A549 (cell line): ENCODE results near the gene MT2A. TPM values are rescaled to one million over a fixed set of nuclear protein-coding genes. Genes with fewer than 3 reads are reported as not detected.

Experiments
- ATAC-seq, 2 experiments: fragments of 200-7000 bp in 1 of 2; fragments of >200 bp in 1 of 2; cut with Nextera tagmentation in 1 of 2; cut with Tn5 transposase in 1 of 2; 3 replicates each; pipeline versions ENCODE4 v1.8.0 to v1.9.1; 2018 to 2020; ENCODE audit warnings: mild to moderate bottlenecking in 1 of 2, moderate library complexity in 1 of 2
- CTCF ChIA-PET: fragments of 300-600 bp; sonication (Branson Sonifier 250); formaldehyde crosslinking; extraction: SDS; loops from one replicate; lab custom pipeline; 2021; ENCODE audit warnings: antibody characterized with exemption, inconsistent platforms; lab: Yijun Ruan, JAX
- POLR2A ChIA-PET: fragments of 350-600 bp; formaldehyde crosslinking; extraction: SDS; loops from one replicate; lab custom pipeline; 2021; ENCODE audit warnings: antibody characterized with exemption, inconsistent platforms; lab: Yijun Ruan, JAX
- DNase-seq, 2 experiments: peaks; one replicate each; pipeline versions ENCODE4 v3.0.0 to v3.0.0-alpha.2; 2011 to 2016; ENCODE audit warnings: low read depth in 1 of 2, low spot score in 1 of 2
- FAIRE-seq: peaks from 2 replicates; lab custom pipeline; 2011; peaks lifted over from hg19 to GRCh38; lab: Jason Lieb, UNC
- H3K27ac ChIP-seq, 2 experiments: fragments of >200 bp; sonication (Bioruptor Twin); formaldehyde crosslinking; 3 replicates each; pipeline ENCODE4 v1.5.1; 2016 to 2017
- H3K4me1 ChIP-seq: fragments of >200 bp; sonication (Bioruptor Twin); formaldehyde crosslinking; 3 replicates; pipeline ENCODE4 v1.6.1; 2016
- H3K4me2 ChIP-seq: fragments of >200 bp; sonication (Bioruptor Twin); formaldehyde crosslinking; 3 replicates; pipeline ENCODE4 v1.6.1; 2016
- H3K4me3 ChIP-seq: fragments of >200 bp; sonication (Bioruptor Twin); formaldehyde crosslinking; 3 replicates; pipeline ENCODE4 v1.5.1; 2016
- H3K9me3 ChIP-seq: fragments of >200 bp; sonication (Bioruptor Twin); formaldehyde crosslinking; 3 replicates; pipeline ENCODE4 v1.6.1; 2016
- BCL3 ChIP-seq: fragments of >200 bp; sonication (Bioruptor Twin); formaldehyde crosslinking; IDR thresholded peaks from 3 replicates; pipeline ENCODE4 v1.6.1; 2016
- CBX2 ChIP-seq: fragments of 200-600 bp; sonication (generic); IDR thresholded peaks from 2 replicates; pipeline ENCODE4 v1.6.1; 2016; ENCODE audit warnings: low read depth, mild to moderate bottlenecking, borderline replicate concordance
- CEBPB ChIP-seq, 2 experiments: fragments of >200 bp in 1 of 2; sonication (Bioruptor Twin) in 1 of 2; formaldehyde crosslinking in 1 of 2; IDR thresholded peaks; 2 replicates each; pipeline ENCODE4 v1.6.1; 2012 to 2016
- CHD4 ChIP-seq: fragments of 200-600 bp; sonication (generic); IDR thresholded peaks from 2 replicates; pipeline ENCODE4 v1.6.1; 2016; ENCODE audit warnings: antibody characterized with exemption, mild to moderate bottlenecking, borderline replicate concordance
- CTCF ChIP-seq: fragments of >200 bp; sonication (Bioruptor Twin); formaldehyde crosslinking; IDR thresholded peaks from 3 replicates; pipeline ENCODE4 v1.5.1; 2016
- E2F6 ChIP-seq: IDR thresholded peaks from 2 replicates; pipeline ENCODE4 v1.6.1; 2012; ENCODE audit warnings: low read depth, borderline replicate concordance
- EHMT2 ChIP-seq: fragments of 200-600 bp; sonication (generic); IDR thresholded peaks from 2 replicates; pipeline ENCODE4 v1.6.1; 2016; ENCODE audit warnings: antibody characterized with exemption, low read depth, mild to moderate bottlenecking, moderate library complexity
- EP300 ChIP-seq, 2 experiments: fragments of >200 bp; sonication (Bioruptor Twin); formaldehyde crosslinking; IDR thresholded peaks; 2 replicates in 1 of 2; 3 replicates in 1 of 2; pipeline ENCODE4 v1.6.1; 2016 to 2017
- FOSB ChIP-seq: fragments of 250-450 bp; sonication (Bioruptor Pico); IDR thresholded peaks from 2 replicates; pipeline ENCODE4 v1.5.0; 2020; ENCODE audit warnings: mild to moderate bottlenecking, moderate library complexity
- GATA3 ChIP-seq: IDR thresholded peaks from 2 replicates; pipeline ENCODE4 v1.6.1; 2012; ENCODE audit warnings: borderline replicate concordance
- HDAC2 ChIP-seq: fragments of 200-600 bp; sonication (generic); IDR thresholded peaks from 2 replicates; pipeline ENCODE4 v1.6.1; 2016
- HEYL ChIP-seq: fragments of 250-450 bp; sonication (Bioruptor Pico); IDR thresholded peaks from 2 replicates; pipeline ENCODE4 v1.8.0; 2021; ENCODE audit warnings: mild to moderate bottlenecking, moderate library complexity
- HOXB5 ChIP-seq: fragments of 250-450 bp; sonication (Bioruptor Pico); IDR thresholded peaks from 2 replicates; pipeline ENCODE4 v1.5.0; 2020; ENCODE audit warnings: mild to moderate bottlenecking, moderate library complexity
- JUN ChIP-seq, 2 experiments: fragments of >200 bp; sonication (Bioruptor Twin); formaldehyde crosslinking; IDR thresholded peaks; 2 replicates in 1 of 2; 3 replicates in 1 of 2; pipeline ENCODE4 v1.6.1; 2016 to 2017
- MAX ChIP-seq: IDR thresholded peaks from 2 replicates; pipeline ENCODE4 v1.6.1; 2012
- MAZ ChIP-seq: fragments of 150-350 bp; IDR thresholded peaks from 2 replicates; pipeline ENCODE4 v1.6.1; 2014; ENCODE audit warnings: antibody characterized with exemption, low read depth, low read length, borderline replicate concordance
- NFE2L2 ChIP-seq: fragments of 150-350 bp; conservative IDR thresholded peaks from 2 replicates; pipeline ENCODE4 v1.6.1; 2014; ENCODE audit warnings: low read length
- NPAS2 ChIP-seq: fragments of 250-450 bp; sonication (Bioruptor Pico); IDR thresholded peaks from 2 replicates; pipeline ENCODE4 v1.8.0; 2022; ENCODE audit warnings: mild to moderate bottlenecking, moderate library complexity, borderline replicate concordance
- POLR2A ChIP-seq: IDR thresholded peaks from 2 replicates; pipeline ENCODE4 v1.6.1; 2012; ENCODE audit warnings: mild to moderate bottlenecking, low read length
- POLR2AphosphoS2 ChIP-seq: conservative IDR thresholded peaks from 2 replicates; pipeline ENCODE4 v1.6.1; 2012; ENCODE audit warnings: low read length, improper control_type of control experiment, inconsistent platforms
- RAD21 ChIP-seq, 2 experiments: fragments of >200 bp in 1 of 2; sonication (Bioruptor Twin) in 1 of 2; formaldehyde crosslinking in 1 of 2; IDR thresholded peaks in 1 of 2; conservative IDR thresholded peaks in 1 of 2; 2 replicates in 1 of 2; 3 replicates in 1 of 2; pipeline ENCODE4 v1.6.1; 2012 to 2018; ENCODE audit warnings: inconsistent platforms in 1 of 2
- TFCP2L1 ChIP-seq: fragments of 250-450 bp; sonication (Bioruptor Pico); IDR thresholded peaks from 2 replicates; pipeline ENCODE4 v1.5.0; 2021; ENCODE audit warnings: mild to moderate bottlenecking
- ZFP36 ChIP-seq: fragments of 450-650 bp; IDR thresholded peaks from 2 replicates; pipeline ENCODE4 v1.6.1; 2014; ENCODE audit warnings: borderline replicate concordance; ENCODE audit not compliant: partially characterized antibody
- ZSCAN20 ChIP-seq: fragments of 250-450 bp; sonication (Bioruptor Pico); IDR thresholded peaks from 2 replicates; pipeline ENCODE4 v1.8.0; 2022; ENCODE audit warnings: mild to moderate bottlenecking, moderate library complexity
- WGBS: methylation state at CpG from one replicate; pipeline ENCODE4 v1.1.6; 2017; ENCODE audit errors: missing lambda C conversion rate; 5-methylcytosine and 5-hydroxymethylcytosine counted together
- polyA plus RNA-seq, 4 experiments: library from polyadenylated mRNA; depleted of rRNA in 3 of 4; stranded (reverse); fragments of >200 nt; fragmentation: RNase III in 1 of 4; extraction: RNeasy Plus Mini Kit Qiagen cat#74134 plus additional on column Dnase treatment in 1 of 4; gene quantifications; 2 replicates in 3 of 4; 3 replicates in 1 of 4; pipeline ENCODE4 v1.2.3, GENCODE V29; 2011 to 2017
- TF ChIP-seq, protein P1 (sequence below): fragments of 150-350 bp; IDR thresholded peaks from 2 replicates; pipeline ENCODE4 v1.6.1; 2014; ENCODE audit warnings: low read depth, mild to moderate bottlenecking, low read length

Gene MT2A
- polyA plus RNA-seq, 2 of the 4 experiments (the other 2 are of a cell fraction), result 39.1 to 305 TPM

DNA sequence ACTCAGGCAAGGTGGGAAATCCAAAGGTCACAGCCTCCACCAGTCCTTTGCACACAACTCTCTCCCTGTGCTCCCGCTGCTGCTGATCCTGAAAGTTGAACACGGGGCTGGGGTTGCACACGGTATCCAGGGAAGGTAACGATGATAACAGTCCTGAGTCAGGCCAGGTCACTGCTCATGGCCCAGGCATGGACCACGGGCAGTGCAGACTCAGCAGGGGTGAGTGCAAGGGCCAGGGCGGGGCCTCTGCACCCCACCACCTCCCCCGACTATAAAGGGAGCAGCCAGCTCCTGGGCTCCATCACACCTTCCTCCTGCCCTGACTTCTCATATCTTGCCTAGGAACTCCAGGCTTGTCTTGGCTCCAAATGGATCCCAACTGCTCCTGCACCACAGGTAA, 43.2 kb downstream of the MT2A start, which contains the start of gene MT1B:
MT1B (plus strand) TSS at position 301 of the 400 bp plus-strand sequence; CDS start at position 369, 68 bp downstream.
- WGBS, result 74% methylated on average over 6 of the region's 7 CpGs

GRCh38 chr16:56652600-56652999, 44.2 kb downstream of the MT2A start:
- ChIA-PET POLR2A (no interaction called here), CTCF (interaction anchor here (1.3 to 25.6 kb wide), 3 partner anchors 9 to 43 kb away, joined by 5 to 340 read pairs (median 15); partner anchors contain the start of gene MT2A)
- no peak overlapping the region for H3K4me3 ChIP-seq
- WGBS, result 50% methylated on average over 1 of the region's 1 CpG
- FAIRE-seq (no peak), DNase-seq (no peak), ATAC-seq (no peak)
- H3K27ac ChIP-seq, result no peak overlapping the region
- no peaks in the 10 kb centered on the region for H3K9me3 ChIP-seq
- H3K4me2 ChIP-seq, result no peak overlapping the region
- peaks cover 14% of the 10 kb centered on the region; the same call in 2 of the 3 replicates for H3K4me1 ChIP-seq
- no peak for TF ChIP-seq GATA3
- TF ChIP-seq CBX2, result no peak
- TF ChIP-seq CHD4, result no peak
- no peak for TF ChIP-seq CEBPB (IDR thresholded peaks at IDR 0.05)
- TF ChIP-seq NPAS2 (CRISPR knock-in tag), result no peak
- TF ChIP-seq FOSB, result no peak
- TF ChIP-seq TFCP2L1 (CRISPR knock-in tag), result no peak
- no peak for TF ChIP-seq EHMT2

More for the DNA sequence above, 43.2 kb downstream of the MT2A start, which contains the start of gene MT1B:
- CTCF ChIA-PET, result interaction anchor here (1.0 to 25.6 kb wide), 3 partner anchors 8 to 42 kb away, joined by 3 to 340 read pairs (median 15); partner anchors contain the start of gene MT2A
- H3K4me2 ChIP-seq, result no peak within 1 kb of the TSS
- H3K4me3 ChIP-seq, result no peak within 1 kb of the TSS
- peak in 1 of 2 experiments; percentile 30; a peak in 1 of 6 replicates for ATAC-seq
- TF ChIP-seq ZFP36, result no peak
- no peak for TF ChIP-seq MAX
- no peak for TF ChIP-seq E2F6
- TF ChIP-seq POLR2AphosphoS2, result no peak
- TF ChIP-seq HOXB5, result no peak
- no peak for TF ChIP-seq MAZ
- no peak for TF ChIP-seq ZSCAN20 (CRISPR knock-in tag)
- no peak for TF ChIP-seq CEBPB (IDR thresholded peaks at IDR 0.05)
- TF ChIP-seq RAD21 (conservative IDR thresholded peaks at IDR 0.05 in 1 of 2, IDR thresholded peaks at IDR 0.05 in 1 of 2), result no peak
- no peak for TF ChIP-seq NPAS2 (CRISPR knock-in tag)
- no peak for TF ChIP-seq NFE2L2
- TF ChIP-seq BCL3, result no peak
- TF ChIP-seq, protein P1, sequence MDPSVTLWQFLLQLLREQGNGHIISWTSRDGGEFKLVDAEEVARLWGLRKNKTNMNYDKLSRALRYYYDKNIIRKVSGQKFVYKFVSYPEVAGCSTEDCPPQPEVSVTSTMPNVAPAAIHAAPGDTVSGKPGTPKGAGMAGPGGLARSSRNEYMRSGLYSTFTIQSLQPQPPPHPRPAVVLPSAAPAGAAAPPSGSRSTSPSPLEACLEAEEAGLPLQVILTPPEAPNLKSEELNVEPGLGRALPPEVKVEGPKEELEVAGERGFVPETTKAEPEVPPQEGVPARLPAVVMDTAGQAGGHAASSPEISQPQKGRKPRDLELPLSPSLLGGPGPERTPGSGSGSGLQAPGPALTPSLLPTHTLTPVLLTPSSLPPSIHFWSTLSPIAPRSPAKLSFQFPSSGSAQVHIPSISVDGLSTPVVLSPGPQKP, result no peak
- no peak for TF ChIP-seq JUN (IDR thresholded peaks at IDR 0.05)
- no peak for TF ChIP-seq EP300 (IDR thresholded peaks at IDR 0.05)
- TF ChIP-seq POLR2A, result no peak
- no peak for TF ChIP-seq HEYL (CRISPR knock-in tag)
- TF ChIP-seq CTCF, result no peak
- TF ChIP-seq HDAC2, result no peak
- no peaks in the 10 kb centered on the region for H3K9me3 ChIP-seq
- H3K4me1 ChIP-seq, result peaks cover 8% of the 10 kb centered on the region; the same call in 1 of the 3 replicates
- no peak for FAIRE-seq
- POLR2A ChIA-PET, result no interaction called here
- no peak for DNase-seq
- H3K27ac ChIP-seq, result no peak within 1 kb of the TSS
